ENCODE results near the gene ZNF423.

DNA sequence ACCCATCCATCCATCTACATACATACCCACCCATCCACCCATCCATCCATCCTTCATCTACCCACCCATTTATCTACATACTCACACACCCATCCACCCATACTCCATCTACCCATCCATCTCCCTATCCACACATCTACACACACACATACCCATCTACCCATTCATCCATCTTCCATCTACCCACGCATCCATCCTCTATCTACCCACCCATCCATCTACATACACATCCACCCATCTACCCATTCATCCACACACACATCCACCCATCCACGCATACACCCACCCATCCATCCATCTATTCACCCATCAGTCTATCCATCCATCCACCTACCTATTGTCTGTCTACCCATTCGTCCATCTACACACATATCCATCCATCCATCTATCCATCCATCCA is 227.8 kb downstream of the ZNF423 start:
- TF ChIP-seq, protein P1, sequence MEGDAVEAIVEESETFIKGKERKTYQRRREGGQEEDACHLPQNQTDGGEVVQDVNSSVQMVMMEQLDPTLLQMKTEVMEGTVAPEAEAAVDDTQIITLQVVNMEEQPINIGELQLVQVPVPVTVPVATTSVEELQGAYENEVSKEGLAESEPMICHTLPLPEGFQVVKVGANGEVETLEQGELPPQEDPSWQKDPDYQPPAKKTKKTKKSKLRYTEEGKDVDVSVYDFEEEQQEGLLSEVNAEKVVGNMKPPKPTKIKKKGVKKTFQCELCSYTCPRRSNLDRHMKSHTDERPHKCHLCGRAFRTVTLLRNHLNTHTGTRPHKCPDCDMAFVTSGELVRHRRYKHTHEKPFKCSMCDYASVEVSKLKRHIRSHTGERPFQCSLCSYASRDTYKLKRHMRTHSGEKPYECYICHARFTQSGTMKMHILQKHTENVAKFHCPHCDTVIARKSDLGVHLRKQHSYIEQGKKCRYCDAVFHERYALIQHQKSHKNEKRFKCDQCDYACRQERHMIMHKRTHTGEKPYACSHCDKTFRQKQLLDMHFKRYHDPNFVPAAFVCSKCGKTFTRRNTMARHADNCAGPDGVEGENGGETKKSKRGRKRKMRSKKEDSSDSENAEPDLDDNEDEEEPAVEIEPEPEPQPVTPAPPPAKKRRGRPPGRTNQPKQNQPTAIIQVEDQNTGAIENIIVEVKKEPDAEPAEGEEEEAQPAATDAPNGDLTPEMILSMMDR (conservative IDR thresholded peaks at IDR 0.05; ENCODE audit: low read depth, low read length): no peak
- TF ChIP-seq EZH2 (IDR thresholded peaks at IDR 0.05; ENCODE audit: borderline replicate concordance, low read depth, low read length, poor library complexity, severe bottlenecking): no peak
